H9 (cell line): ENCODE results near the gene ULK3. TPM values are rescaled to one million over a fixed set of nuclear protein-coding genes. Genes with fewer than 3 reads are reported as not detected.

Experiments
- DNase-seq: peaks from one replicate; pipeline ENCODE4 v3.0.0-alpha.2; 2017
- H2AFZ ChIP-seq: one replicate; pipeline ENCODE4 v1.6.1; 2013; ENCODE audit warnings: mild to moderate bottlenecking, low read length, control low read depth, moderate library complexity
- H2AK5ac ChIP-seq: 2 replicates; pipeline ENCODE4 v1.6.1; 2013; ENCODE audit warnings: low read length, control low read depth, mixed read lengths; ENCODE audit not compliant: insufficient read length
- H2BK120ac ChIP-seq: one replicate; pipeline ENCODE4 v1.6.1; 2013; ENCODE audit warnings: low read depth, mild to moderate bottlenecking, low read length, control low read depth, inconsistent platforms; ENCODE audit not compliant: poor library complexity, severe bottlenecking
- H2BK12ac ChIP-seq: 2 replicates; pipeline ENCODE4 v1.6.1; 2013; ENCODE audit warnings: low read length, control low read depth, mixed read lengths, low read depth; ENCODE audit not compliant: insufficient read length
- H2BK15ac ChIP-seq: 2 replicates; pipeline ENCODE4 v1.6.1; 2013; ENCODE audit warnings: low read depth, low read length, control low read depth
- H2BK20ac ChIP-seq: one replicate; pipeline ENCODE4 v1.6.1; 2013; ENCODE audit warnings: low read depth, mild to moderate bottlenecking, low read length, control low read depth, inconsistent platforms; ENCODE audit not compliant: poor library complexity, severe bottlenecking
- H2BK5ac ChIP-seq: 2 replicates; pipeline ENCODE4 v1.6.1; 2013; ENCODE audit warnings: low read length, control low read depth, mixed read lengths; ENCODE audit not compliant: insufficient read length
- H3K14ac ChIP-seq: 2 replicates; pipeline ENCODE4 v1.6.1; 2013; ENCODE audit warnings: low read length, control low read depth; ENCODE audit not compliant: insufficient read depth
- H3K18ac ChIP-seq: 2 replicates; pipeline ENCODE4 v1.6.1; 2013; ENCODE audit warnings: low read depth, mild to moderate bottlenecking, mixed read lengths, low read length, control low read depth; ENCODE audit not compliant: insufficient read length
- H3K23ac ChIP-seq: 2 replicates; pipeline ENCODE4 v1.6.1; 2013; ENCODE audit warnings: low read length, control low read depth, mixed read lengths, low read depth; ENCODE audit not compliant: insufficient read length
- H3K23me2 ChIP-seq: 2 replicates; pipeline ENCODE4 v1.6.1; 2013; ENCODE audit warnings: low read depth, mild to moderate bottlenecking, mixed read lengths, low read length, control low read depth; ENCODE audit not compliant: insufficient read length, poor library complexity, severe bottlenecking
- H3K27ac ChIP-seq: 2 replicates; pipeline ENCODE4 v1.5.1; 2013; ENCODE audit warnings: low read length, control low read depth, mixed read lengths, low read depth; ENCODE audit not compliant: insufficient read length
- H3K27me3 ChIP-seq: 2 replicates; pipeline ENCODE4 v1.6.1; 2013; ENCODE audit warnings: low read length, control low read depth, inconsistent platforms; ENCODE audit not compliant: insufficient read depth
- H3K4ac ChIP-seq: 2 replicates; pipeline ENCODE4 v1.6.1; 2013; ENCODE audit warnings: low read depth, mild to moderate bottlenecking, control low read depth, inconsistent platforms, low read length, moderate library complexity
- H3K4me1 ChIP-seq: 2 replicates; pipeline ENCODE4 v1.6.1; 2013; ENCODE audit warnings: low read length, control low read depth, inconsistent platforms; ENCODE audit not compliant: insufficient read depth
- H3K4me2 ChIP-seq: 2 replicates; pipeline ENCODE4 v1.6.1; 2013; ENCODE audit warnings: low read length, control low read depth, mixed read lengths; ENCODE audit not compliant: insufficient read length, insufficient read depth
- H3K56ac ChIP-seq: 2 replicates; pipeline ENCODE4 v1.6.1; 2013; ENCODE audit warnings: low read depth, mild to moderate bottlenecking, mixed read lengths, low read length, control low read depth; ENCODE audit not compliant: insufficient read length
- H3K79me1 ChIP-seq: 2 replicates; pipeline ENCODE4 v1.6.1; 2013; ENCODE audit warnings: low read depth, mild to moderate bottlenecking, moderate library complexity, low read length, control low read depth, inconsistent platforms; ENCODE audit not compliant: insufficient read depth, poor library complexity, severe bottlenecking
- H3K79me2 ChIP-seq: 2 replicates; pipeline ENCODE4 v1.6.1; 2013; ENCODE audit warnings: low read length, control low read depth, inconsistent platforms; ENCODE audit not compliant: insufficient read depth
- H3K9ac ChIP-seq: 2 replicates; pipeline ENCODE4 v1.6.1; 2013; ENCODE audit warnings: low read length, control low read depth, mixed read lengths; ENCODE audit not compliant: insufficient read length; ENCODE audit errors: extremely low read depth
- H3K9me3 ChIP-seq: one replicate; pipeline ENCODE4 v1.6.1; 2013; ENCODE audit warnings: low read depth, low read length, inconsistent platforms; ENCODE audit not compliant: control insufficient read depth
- H3T11ph ChIP-seq: one replicate; pipeline ENCODE4 v1.6.1; 2013; ENCODE audit warnings: mild to moderate bottlenecking, low read length, control low read depth, inconsistent platforms
- H4K20me1 ChIP-seq: one replicate; pipeline ENCODE4 v1.6.1; 2013; ENCODE audit not compliant: control insufficient read depth, insufficient read length, insufficient read depth
- H4K5ac ChIP-seq: 2 replicates; pipeline ENCODE4 v1.6.1; 2013; ENCODE audit warnings: low read depth, mild to moderate bottlenecking, mixed read lengths, low read length, control low read depth; ENCODE audit not compliant: insufficient read length
- H4K8ac ChIP-seq: replicated peaks from 2 replicates; pipeline ENCODE4 v1.6.1; 2013; ENCODE audit warnings: low read length, control low read depth, mixed read lengths, low read depth; ENCODE audit not compliant: insufficient read length
- H4K91ac ChIP-seq: 2 replicates; pipeline ENCODE4 v1.6.1; 2013; ENCODE audit warnings: low read depth, mild to moderate bottlenecking, moderate library complexity, mixed read lengths, low read length, control low read depth; ENCODE audit not compliant: insufficient read length
- H3K27ac Mint-ChIP-seq, 3 experiments: 2 replicates in 2 of 3; 3 replicates in 1 of 3; pipeline ENCODE4 v1.8.0; 2020 to 2021; ENCODE audit warnings: mixed read lengths in 3 of 3, mild to moderate bottlenecking in 1 of 3, moderate library complexity in 1 of 3
- H3K27me3 Mint-ChIP-seq: 2 replicates; pipeline ENCODE4 v1.8.0; 2021; ENCODE audit warnings: low read depth, mild to moderate bottlenecking, moderate library complexity, mixed read lengths
- H3K36me3 Mint-ChIP-seq, 3 experiments: 2 replicates in 2 of 3; 3 replicates in 1 of 3; pipeline ENCODE4 v1.8.0; 2020 to 2021; ENCODE audit warnings: low read depth in 3 of 3, mixed read lengths in 3 of 3; ENCODE audit not compliant: insufficient read depth in 1 of 3
- H3K4me1 Mint-ChIP-seq, 2 experiments: 2 replicates each; pipeline ENCODE4 v1.8.0; 2020; ENCODE audit warnings: mixed read lengths in 2 of 2
- H3K4me3 Mint-ChIP-seq, 2 experiments: 2 replicates in 1 of 2; 3 replicates in 1 of 2; pipeline ENCODE4 v1.8.0; 2020 to 2021; ENCODE audit warnings: mild to moderate bottlenecking in 2 of 2, mixed read lengths in 2 of 2, moderate library complexity in 1 of 2
- H3K9me3 Mint-ChIP-seq, 2 experiments: 2 replicates in 1 of 2; 3 replicates in 1 of 2; pipeline ENCODE4 v1.8.0; 2020; ENCODE audit warnings: mild to moderate bottlenecking in 2 of 2, mixed read lengths in 2 of 2, moderate library complexity in 1 of 2
- WGBS: extraction: QIAGEN DNeasy Blood & Tissue Kit; methylation state at CpG from one replicate; pipeline ENCODE4 v1.1.7; 2013; ENCODE audit warnings: missing lambda C conversion rate, low lambda C conversion rate, mixed read lengths; ENCODE audit not compliant: insufficient read length; ENCODE audit errors: extremely low coverage; 5-methylcytosine and 5-hydroxymethylcytosine counted together
- total RNA-seq: library from RNA; stranded (reverse); gene quantifications from 2 replicates; pipeline ENCODE4 v1.2.1, GENCODE V29; 2021
- TF ChIP-seq, protein P1 (sequence below): fragments of 200-600 bp; sonication (generic); conservative IDR thresholded peaks from 3 replicates; pipeline ENCODE4 v1.8.0; 2021; ENCODE audit warnings: antibody characterized with exemption, mild to moderate bottlenecking

Gene ULK3
- total RNA-seq, 1 experiment from 2014 or later, result 34.0 TPM

DNA sequence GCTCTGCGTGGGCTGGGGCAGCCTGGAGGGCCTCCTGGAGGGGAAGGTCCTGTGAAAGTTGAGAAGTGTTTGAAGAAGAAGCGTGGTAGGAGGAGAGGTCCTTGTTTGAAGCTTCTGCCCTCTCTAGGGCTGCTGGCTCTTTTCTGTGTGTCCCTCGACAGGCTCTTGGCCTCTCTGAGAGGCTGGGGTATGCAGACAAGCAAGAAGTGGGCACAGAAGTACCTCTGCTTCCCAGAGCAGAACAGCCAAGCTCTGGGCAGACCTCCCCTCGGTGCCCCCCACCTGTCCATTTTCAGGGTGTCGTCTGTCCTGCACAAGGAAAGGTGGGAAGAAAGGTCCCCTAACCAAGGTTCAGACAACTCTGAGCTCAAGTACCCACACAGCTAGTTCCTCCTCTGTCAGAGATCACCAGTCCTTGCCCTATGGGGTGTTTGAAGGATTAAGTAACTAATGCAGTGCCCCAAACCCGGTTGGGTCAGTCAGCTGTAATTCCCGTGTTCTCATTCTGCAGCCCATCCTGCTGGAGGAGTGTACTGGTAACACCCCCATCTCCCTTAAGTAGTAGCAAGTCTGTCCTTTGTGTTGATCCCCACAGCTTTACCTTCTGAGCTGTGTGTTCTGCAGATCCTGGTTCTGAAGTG lies 54.8 kb downstream of the ULK3 start:
- H3K18ac ChIP-seq, result no peak overlapping the region
- no peak overlapping the region for H2BK15ac ChIP-seq
- Mint-ChIP-seq H3K4me3 (peak overlapping the region in 1 of 2 experiments; percentile 54; a peak in 2 of 5 replicates), H3K36me3 (peaks cover 0 to 5% (median 4%) of the 10 kb centered on the region in 3 experiments; a peak in 4 of 7 replicates), H3K27me3 (no peaks in the 10 kb centered on the region; the same call in 1 of the 2 replicates), H3K4me1 (peaks cover 39 to 45% of the 10 kb centered on the region in 2 experiments), H3K27ac (peak overlapping the region in 2 of 3 experiments; percentile 48 to 63; a peak in 2 of 7 replicates), H3K9me3 (no peaks in the 10 kb centered on the region; a peak in 1 of 5 replicates)
- no peaks in the 10 kb centered on the region for H3K23me2 ChIP-seq
- H4K20me1 ChIP-seq, result no peaks in the 10 kb centered on the region
- H3K79me2 ChIP-seq, result no peaks in the 10 kb centered on the region
- H3K4me2 ChIP-seq, result no peak overlapping the region
- H3K79me1 ChIP-seq, result no peaks in the 10 kb centered on the region
- no peak overlapping the region for H2AFZ ChIP-seq
- H3K27ac ChIP-seq, result no peak overlapping the region
- no peak overlapping the region for H3K56ac ChIP-seq
- no peak overlapping the region for H3K4ac ChIP-seq
- no peak overlapping the region for H3K23ac ChIP-seq
- no peak overlapping the region for H4K5ac ChIP-seq
- no peak overlapping the region for H3K14ac ChIP-seq
- H3T11ph ChIP-seq, result no peak overlapping the region
- H3K9ac ChIP-seq, result no peak overlapping the region
- TF ChIP-seq, protein P1, sequence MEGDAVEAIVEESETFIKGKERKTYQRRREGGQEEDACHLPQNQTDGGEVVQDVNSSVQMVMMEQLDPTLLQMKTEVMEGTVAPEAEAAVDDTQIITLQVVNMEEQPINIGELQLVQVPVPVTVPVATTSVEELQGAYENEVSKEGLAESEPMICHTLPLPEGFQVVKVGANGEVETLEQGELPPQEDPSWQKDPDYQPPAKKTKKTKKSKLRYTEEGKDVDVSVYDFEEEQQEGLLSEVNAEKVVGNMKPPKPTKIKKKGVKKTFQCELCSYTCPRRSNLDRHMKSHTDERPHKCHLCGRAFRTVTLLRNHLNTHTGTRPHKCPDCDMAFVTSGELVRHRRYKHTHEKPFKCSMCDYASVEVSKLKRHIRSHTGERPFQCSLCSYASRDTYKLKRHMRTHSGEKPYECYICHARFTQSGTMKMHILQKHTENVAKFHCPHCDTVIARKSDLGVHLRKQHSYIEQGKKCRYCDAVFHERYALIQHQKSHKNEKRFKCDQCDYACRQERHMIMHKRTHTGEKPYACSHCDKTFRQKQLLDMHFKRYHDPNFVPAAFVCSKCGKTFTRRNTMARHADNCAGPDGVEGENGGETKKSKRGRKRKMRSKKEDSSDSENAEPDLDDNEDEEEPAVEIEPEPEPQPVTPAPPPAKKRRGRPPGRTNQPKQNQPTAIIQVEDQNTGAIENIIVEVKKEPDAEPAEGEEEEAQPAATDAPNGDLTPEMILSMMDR, result 0 out of 3 replicates have a peak, but pooled peaks have one; percentile 37
- no peak for DNase-seq
- H3K4me1 ChIP-seq, result peaks cover 7% of the 10 kb centered on the region; the same call in 1 of the 2 replicates
- H2BK12ac ChIP-seq, result no peak overlapping the region
- no peaks in the 10 kb centered on the region for H3K9me3 ChIP-seq
- no peak overlapping the region for H2BK20ac ChIP-seq
- no peaks in the 10 kb centered on the region; the same call in 1 of the 2 replicates for H3K27me3 ChIP-seq
- no peak overlapping the region for H4K91ac ChIP-seq
- H2BK120ac ChIP-seq, result no peak overlapping the region
- H4K8ac ChIP-seq, result no peak overlapping the region
- H2BK5ac ChIP-seq, result no peak overlapping the region
- no CpG with 5 or more reads among the region's 7 CpGs for WGBS
- H2AK5ac ChIP-seq, result no peak overlapping the region
